HL-60/S4 (cell line): ENCODE data around the gene LTO1.
"Not testable (repeated sequence)": the region's sequence is repeated elsewhere in the genome, so short reads cannot be mapped to it uniquely, and the experiment has no call there.

Experiments used
- in situ Hi-C: fragments of 300-500 bp; cut with MboI; formaldehyde crosslinking; loops from 2 replicates; pipeline ENCODE4 v1.14.3; 2022; ENCODE audit warnings: low sequenced_read_pairs

LTO1 gene

GRCh38 chr11:69638941-69639681, 36.0 kb downstream of the LTO1 start:
- in situ Hi-C loops, result no loop called here

GRCh38 chr11:69637941-69638871, 36.9 kb downstream of the LTO1 start:
- in situ Hi-C loops, result no loop called here

- in situ Hi-C loops, result no loop called here
Measured at GRCh38 chr11:69637198-69637940, 37.8 kb downstream of the LTO1 start.

GRCh38 chr11:69636512-69637197, 38.5 kb downstream of the LTO1 start:
- in situ Hi-C loops, result no loop called here

GRCh38 chr11:69635804-69636511, 39.2 kb downstream of the LTO1 start:
- in situ Hi-C loops, result no loop called here

- in situ Hi-C loops, result no loop called here
Measured at GRCh38 chr11:69635195-69635594, 40.0 kb downstream of the LTO1 start.

GRCh38 chr11:69634590-69634989, 40.6 kb downstream of the LTO1 start:
- in situ Hi-C loops, result no loop called here

- in situ Hi-C loops, result no loop called here
Measured at GRCh38 chr11:69634069-69634468, 41.1 kb downstream of the LTO1 start.

- in situ Hi-C loops, result no loop called here
Measured at GRCh38 chr11:69632900-69633299, 42.3 kb downstream of the LTO1 start.

- in situ Hi-C loops, result no loop called here
Measured at GRCh38 chr11:69630424-69630823, 44.7 kb downstream of the LTO1 start.

GRCh38 chr11:69630017-69630416, 45.1 kb downstream of the LTO1 start:
- in situ Hi-C loops, result no loop called here

- in situ Hi-C loops, result no loop called here
Measured at GRCh38 chr11:69627551-69627950, 47.6 kb downstream of the LTO1 start.

- in situ Hi-C loops, result no loop called here
Measured at GRCh38 chr11:69625476-69625875, 49.7 kb downstream of the LTO1 start.

- in situ Hi-C loops, result no loop called here
Measured at GRCh38 chr11:69624293-69624692, 50.9 kb downstream of the LTO1 start.

GRCh38 chr11:69622097-69622681, 53.0 kb downstream of the LTO1 start:
- in situ Hi-C loops, result not testable (repeated sequence)

- in situ Hi-C loops, result no loop called here
Measured at GRCh38 chr11:69620683-69621290, 54.4 kb downstream of the LTO1 start.

GRCh38 chr11:69618237-69618636, 56.9 kb downstream of the LTO1 start:
- in situ Hi-C loops, result no loop called here

- in situ Hi-C loops, result no loop called here
Measured at GRCh38 chr11:69617682-69618081, 57.5 kb downstream of the LTO1 start.

- in situ Hi-C loops, result no loop called here
Measured at GRCh38 chr11:69617220-69617619, 57.9 kb downstream of the LTO1 start.
